ENCODE results near the gene FAM170B.

DNA sequence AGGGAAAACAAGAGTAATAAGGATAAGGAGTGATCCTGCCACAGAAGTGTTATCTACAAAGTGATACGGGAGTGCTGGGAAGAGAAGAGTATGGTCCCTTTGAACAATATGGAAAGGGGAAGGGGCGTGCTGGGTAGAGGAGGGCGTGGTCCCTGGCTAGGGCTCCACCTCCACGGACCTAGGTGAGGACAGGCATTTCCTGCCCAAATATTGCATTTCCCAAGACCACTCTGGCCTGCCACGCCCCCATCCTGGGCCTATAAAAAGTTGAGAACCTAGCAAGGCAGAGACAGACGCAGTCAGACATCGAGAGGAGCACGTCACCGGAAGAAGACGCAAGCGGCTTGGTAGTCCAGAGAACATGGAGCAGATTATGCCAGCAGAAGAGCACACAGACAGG is 41.3 kb downstream of the FAM170B start:
- TF ChIP-seq, protein P1, sequence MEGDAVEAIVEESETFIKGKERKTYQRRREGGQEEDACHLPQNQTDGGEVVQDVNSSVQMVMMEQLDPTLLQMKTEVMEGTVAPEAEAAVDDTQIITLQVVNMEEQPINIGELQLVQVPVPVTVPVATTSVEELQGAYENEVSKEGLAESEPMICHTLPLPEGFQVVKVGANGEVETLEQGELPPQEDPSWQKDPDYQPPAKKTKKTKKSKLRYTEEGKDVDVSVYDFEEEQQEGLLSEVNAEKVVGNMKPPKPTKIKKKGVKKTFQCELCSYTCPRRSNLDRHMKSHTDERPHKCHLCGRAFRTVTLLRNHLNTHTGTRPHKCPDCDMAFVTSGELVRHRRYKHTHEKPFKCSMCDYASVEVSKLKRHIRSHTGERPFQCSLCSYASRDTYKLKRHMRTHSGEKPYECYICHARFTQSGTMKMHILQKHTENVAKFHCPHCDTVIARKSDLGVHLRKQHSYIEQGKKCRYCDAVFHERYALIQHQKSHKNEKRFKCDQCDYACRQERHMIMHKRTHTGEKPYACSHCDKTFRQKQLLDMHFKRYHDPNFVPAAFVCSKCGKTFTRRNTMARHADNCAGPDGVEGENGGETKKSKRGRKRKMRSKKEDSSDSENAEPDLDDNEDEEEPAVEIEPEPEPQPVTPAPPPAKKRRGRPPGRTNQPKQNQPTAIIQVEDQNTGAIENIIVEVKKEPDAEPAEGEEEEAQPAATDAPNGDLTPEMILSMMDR (IDR thresholded peaks at IDR 0.05) = no peak
- TF ChIP-seq POLR2A (IDR thresholded peaks at IDR 0.05) = no peak

Data from right lobe of liver (tissue), 4 donors.